HG03520 (cell line): Measurements from ENCODE around the gene PGBD5.
"Not testable (repeated sequence)": the region's sequence is repeated elsewhere in the genome, so short reads cannot be mapped to it uniquely, and the experiment has no call there.

Source experiments
- ATAC-seq: cut with Tn5 transposase; IDR thresholded peaks from one replicate; pipeline ENCODE4 v1.9.1; 2021; ENCODE audit warnings: mild to moderate bottlenecking, moderate library complexity; ENCODE audit not compliant: unreplicated experiment

PGBD5 gene

DNA sequence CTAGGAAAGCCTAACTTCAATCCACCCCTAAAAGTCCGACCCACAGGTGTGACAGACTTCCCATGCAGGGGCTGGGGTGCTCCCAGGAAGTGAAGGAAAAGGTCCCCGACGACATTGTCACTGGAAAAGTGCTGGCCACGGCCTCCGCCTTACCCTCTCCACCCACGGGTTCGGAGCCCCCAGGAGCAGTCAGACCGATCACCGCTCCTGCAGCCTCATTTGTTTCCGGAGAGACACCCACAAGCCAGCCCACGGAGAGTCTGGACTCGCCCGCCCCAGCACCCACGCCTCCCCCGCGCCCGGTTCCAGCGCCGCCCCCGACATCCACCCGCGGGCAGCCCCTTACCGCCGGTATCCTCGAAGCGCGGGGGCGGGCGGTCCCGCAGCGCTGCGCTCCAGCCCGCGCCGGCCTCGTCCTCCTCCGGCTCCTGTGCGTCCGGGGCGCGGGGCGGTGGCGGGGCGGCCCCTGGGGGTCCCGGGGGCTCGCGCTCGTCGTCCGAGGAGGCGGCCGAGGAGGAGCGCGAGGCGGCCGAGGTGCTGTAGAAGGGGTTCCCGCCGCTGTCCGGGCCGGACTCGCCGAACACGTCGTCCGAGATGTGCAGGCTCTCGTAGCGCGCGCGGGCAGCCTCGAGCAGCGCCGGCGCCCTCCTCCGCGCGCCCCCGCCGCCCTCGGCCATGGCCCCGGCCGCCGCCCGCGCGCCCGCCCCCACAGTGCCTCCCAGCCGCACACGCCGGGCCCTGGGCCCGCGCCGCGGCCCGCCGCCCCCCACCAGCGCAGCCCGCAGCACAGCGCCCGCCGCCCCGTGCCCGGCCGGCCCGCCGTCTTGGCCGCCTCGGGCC lies 660 bp downstream of the PGBD5 start:
- ATAC-seq = no peak

- ATAC-seq = no peak
Observed at GRCh38 chr1:230424391-230425251, 1.5 kb downstream of the PGBD5 start.

DNA sequence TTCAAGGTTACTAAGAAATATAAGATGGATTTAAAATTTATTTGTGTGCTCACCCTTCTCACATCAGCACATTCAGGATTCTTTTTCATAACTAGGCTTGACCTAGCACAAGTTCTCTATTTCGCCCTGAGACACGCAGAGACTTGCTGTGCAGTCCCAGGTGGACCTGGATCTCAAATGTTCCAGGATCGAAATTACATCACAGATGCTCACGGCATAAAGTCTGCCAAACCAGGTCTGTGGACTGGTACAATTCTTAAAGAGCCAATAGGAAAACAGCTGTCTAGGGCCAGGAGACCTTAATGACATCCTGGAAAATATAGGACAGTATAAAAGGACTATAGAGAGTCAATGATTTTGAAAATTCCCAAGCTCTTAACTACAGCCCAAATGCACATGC lies 2.2 kb downstream of the PGBD5 start:
- ATAC-seq = no peak

- ATAC-seq = no peak
Observed at GRCh38 chr1:230423261-230423660, 2.9 kb downstream of the PGBD5 start.

DNA sequence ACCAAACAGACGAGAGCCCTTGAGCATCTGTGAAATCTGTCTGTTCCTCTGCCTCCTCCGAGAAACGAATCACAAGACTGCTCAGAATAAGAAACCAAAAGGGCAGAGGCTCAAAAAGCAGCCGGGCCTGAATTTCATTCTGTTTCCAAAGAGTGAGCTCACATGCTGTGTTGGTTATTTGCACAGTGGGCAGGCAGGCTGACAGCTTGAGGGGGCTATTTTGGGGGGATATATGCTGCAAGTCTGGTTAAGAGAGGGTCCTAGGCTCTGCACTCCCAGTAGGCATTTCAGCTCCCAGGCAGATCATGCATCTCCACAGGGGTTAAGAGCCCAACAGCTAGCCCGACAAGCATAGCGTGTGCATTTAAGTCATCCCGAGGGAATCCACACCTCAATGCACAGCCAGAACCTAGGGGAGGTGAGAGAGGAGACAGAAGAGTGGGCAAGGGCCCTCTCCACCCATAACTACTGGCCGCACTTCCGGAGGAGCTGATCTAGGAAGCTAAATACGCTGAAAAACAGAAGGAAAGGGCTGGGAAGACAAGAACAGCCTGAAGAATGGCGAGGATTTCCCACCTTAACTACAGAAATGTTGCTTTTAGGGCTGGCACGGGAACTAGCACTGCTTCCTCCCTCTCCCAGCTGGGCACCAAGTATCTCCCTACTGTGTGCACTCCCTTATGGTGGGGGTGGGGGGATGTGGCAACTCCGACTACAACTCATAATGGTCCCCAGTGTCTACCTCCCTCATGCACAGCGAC lies 3.7 kb downstream of the PGBD5 start:
- ATAC-seq = no peak

GRCh38 chr1:230421481-230421880 lies 4.7 kb downstream of the PGBD5 start:
- ATAC-seq = no peak

GRCh38 chr1:230420372-230420771 lies 5.8 kb downstream of the PGBD5 start:
- ATAC-seq = not testable (repeated sequence)

DNA sequence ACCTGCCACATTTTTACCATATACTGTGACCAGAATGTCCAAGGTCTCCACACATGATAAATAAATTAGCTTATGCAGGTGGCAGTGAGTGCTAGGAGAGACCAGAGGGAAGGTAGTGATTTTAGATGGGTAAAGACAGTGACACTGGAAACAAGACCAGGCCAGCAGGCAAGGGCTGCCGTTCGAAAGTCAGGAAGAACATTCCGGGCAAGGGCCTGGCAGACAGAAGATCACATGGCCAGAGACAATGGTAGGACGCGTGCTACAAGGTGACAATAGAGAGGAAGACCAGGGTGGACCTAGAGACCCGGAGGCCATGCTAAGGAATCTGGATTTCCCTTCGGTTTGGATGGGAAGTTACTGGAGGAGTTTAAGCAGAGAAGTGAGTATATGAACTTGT lies 9.7 kb downstream of the PGBD5 start:
- ATAC-seq = no peak

- no peak for ATAC-seq
Observed at GRCh38 chr1:230415405-230416132, 10.6 kb downstream of the PGBD5 start.

- ATAC-seq = no peak
Observed at GRCh38 chr1:230414694-230415093, 11.4 kb downstream of the PGBD5 start.

DNA sequence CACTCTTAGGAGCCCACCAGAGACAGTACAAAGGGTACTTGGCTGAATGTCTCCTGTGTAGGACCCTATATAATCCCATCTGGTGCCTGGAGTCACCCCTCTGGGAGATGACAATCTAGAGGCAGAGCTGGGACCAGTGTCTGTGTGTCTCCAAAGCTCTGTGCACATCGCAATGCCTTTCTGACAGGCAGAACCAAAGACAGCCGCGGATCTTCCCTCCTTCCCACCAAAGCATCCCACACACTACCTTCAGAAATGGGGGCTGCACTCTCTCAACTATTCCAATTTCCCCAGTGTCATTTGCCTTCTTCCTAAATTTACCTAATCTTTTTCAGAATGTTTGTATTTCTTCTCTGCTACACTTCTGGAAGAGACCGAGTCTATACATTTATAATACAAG lies 12.0 kb downstream of the PGBD5 start:
- no peak for ATAC-seq

DNA sequence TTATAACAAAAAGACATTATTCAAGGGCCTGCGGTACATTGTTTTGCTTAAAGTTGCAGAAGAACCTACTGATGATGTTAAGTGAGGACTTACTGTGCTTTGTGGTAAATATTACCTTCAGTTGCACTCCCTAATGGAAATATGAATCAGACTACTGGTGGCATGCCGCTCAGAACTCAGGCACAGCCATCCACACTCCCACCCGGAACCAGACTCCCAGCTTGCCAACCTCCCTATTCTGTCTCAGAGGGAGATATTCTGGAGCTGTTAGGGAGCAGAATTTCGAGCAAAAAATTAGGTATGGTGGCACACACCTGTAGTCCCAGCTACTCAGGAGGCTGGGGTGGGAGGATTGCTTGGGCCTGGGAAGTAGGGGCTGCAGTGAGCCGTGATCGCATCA lies 13.1 kb downstream of the PGBD5 start:
- no peak for ATAC-seq

DNA sequence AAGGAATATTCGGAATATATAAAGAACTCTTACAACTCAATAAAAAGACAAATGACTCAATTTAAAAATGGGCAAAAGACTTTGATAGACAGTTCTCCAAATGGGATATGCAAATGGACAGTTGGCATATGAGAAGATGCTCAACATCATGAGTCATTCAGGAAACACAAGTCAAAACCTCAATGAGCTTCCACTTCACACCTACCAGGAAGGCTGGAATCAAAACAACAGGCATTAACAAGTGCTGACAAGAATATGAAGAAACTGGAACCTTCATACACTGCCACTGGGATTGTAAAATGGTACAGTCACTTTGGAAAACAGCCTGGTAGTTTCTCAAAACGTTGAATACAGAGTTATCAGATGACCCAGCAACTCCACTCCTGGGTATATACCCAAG lies 17.2 kb downstream of the PGBD5 start:
- ATAC-seq = no peak

DNA sequence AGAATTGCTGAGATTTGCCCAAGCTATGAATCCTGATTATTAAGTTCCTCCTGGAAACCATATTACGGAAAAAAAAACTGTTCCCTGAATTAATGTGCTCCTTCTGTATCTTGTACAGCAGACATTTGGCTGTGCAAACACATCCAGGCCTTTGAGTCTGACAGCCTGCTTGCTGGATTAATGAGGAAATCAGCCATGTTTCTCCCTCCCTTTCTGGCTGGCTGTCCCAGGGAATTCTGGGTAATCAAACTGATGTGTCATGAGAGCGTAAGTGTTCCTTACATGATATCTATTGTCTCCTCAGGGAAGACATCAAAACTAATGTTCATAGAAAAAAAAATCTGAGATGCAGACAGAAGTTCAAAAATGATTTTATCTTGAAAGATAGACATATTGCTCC lies 18.8 kb downstream of the PGBD5 start:
- no peak for ATAC-seq

- ATAC-seq = not testable (repeated sequence)
Observed at GRCh38 chr1:230406727-230407126, 19.4 kb downstream of the PGBD5 start.

DNA sequence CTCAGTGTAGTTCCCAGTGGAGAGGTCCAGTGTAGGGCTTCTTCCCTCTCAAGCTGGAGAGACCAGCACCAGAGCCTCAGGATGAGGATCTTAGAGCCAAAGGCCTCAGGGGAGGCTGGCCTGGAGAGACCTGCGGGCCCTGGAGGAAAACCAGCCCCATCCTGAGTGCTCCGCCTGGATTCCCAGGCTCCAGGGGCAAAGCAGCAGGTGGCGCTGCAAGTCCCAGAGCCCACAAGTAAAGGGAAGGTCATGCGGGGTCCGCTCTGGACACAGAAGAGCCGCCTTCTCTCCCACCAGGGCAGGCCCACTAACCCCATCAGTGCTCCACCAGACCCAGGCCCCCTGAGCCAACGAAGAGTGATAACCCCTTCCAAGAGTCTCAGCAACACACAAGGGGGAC lies 22.7 kb downstream of the PGBD5 start:
- no peak for ATAC-seq

GRCh38 chr1:230401763-230402294 lies 24.3 kb downstream of the PGBD5 start:
- ATAC-seq = no peak

GRCh38 chr1:230401101-230401500 lies 25.0 kb downstream of the PGBD5 start:
- ATAC-seq = no peak

GRCh38 chr1:230400007-230400344 lies 26.2 kb downstream of the PGBD5 start:
- ATAC-seq = no peak

GRCh38 chr1:230399321-230400006 lies 26.7 kb downstream of the PGBD5 start:
- no peak for ATAC-seq
